Measurements from ENCODE around the gene NABP2.

NABP2 gene

DNA sequence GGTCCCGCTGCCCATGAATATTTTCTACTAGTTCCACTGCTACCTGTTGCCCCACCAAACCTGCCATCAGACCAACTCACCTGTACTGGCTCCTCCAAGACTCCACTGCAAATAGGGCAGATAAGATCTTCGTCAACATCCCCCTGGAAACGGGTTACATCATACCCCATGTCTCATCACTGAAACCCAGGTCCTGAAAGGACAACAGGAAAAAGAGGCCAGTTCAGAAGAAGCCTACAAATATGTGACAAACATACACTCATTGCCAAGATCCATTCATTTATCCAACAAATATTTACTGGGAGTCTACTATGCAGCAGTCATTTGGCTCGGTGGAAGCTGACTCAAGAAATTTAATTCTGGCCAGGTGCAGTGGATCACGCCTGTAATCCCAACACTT, 10.3 kb upstream of the NABP2 start:
- no peak for DNase-seq (ENCODE audit: low read depth in 2 of 2)

DNA sequence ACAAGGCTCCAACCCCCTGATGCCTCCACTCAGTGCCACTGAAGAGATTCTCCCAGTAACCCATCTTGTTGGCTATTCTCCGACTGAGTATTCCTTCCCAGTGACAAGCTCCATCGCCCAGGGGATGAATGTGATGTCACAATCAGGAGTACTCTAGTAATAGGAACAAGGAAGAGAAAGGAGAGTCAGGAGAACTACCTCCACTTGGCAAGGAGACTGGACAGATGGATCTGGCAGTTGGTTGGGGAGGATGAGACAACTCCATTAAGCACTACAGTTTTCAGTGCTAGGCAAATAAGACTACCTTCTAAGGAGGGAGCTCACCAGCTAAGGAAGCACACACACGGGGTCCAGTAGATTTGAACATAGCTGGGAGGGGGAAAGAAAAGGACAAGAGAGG, 7.7 kb upstream of the NABP2 start:
- DNase-seq (ENCODE audit: low read depth in 2 of 2): no peak

DNA sequence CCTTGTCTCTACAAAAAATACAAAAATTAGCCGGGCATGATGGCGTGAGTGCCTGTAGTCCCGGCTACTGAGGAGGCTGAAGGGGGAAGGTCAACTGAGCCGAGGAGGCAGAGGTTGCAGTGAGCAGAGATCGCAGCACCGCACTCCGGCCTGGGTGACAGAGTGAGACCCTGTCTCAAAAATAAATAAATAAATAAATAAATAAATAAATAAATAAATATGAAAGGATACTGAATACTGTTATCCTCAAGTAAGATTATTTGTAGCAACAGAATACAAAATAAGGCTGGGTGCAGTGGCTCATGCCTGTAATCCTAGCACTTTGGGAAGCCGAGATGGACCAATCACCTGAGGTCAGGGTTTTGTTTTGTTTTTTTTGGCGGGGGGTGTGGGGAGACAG, 4.3 kb upstream of the NABP2 start:
- DNase-seq (ENCODE audit: low read depth in 2 of 2): no peak

DNA sequence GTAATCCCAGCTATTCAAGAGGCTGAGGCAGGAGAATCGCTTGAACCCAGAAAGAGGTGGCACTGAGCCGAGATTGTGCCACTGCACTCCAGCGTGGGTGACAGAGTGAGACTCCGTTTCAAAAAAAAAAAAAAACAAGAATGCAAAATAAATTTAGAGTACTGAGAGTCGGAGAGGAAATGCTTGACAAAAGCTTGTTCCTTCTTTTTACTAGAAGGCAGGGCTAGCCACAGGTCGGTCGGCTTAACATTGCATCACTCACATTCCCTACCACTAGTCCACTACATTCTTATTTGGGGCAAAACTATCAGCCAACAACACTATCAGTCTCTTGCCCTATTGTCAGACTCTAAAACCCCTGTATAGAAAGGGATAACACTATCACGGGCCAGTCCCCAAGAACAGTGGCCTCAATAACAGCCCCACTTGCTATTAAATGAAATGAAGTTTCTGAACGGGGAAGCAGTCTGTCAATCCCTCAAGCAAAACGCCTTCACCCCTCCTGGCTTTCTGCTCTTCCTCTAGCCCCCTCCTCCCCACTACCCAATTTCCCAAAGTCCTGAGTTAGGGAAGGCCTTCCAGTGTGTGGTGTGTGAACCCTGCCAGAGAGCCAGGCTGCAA, 3.4 kb upstream of the NABP2 start:
- DNase-seq (ENCODE audit: low read depth in 2 of 2): no peak

DNA sequence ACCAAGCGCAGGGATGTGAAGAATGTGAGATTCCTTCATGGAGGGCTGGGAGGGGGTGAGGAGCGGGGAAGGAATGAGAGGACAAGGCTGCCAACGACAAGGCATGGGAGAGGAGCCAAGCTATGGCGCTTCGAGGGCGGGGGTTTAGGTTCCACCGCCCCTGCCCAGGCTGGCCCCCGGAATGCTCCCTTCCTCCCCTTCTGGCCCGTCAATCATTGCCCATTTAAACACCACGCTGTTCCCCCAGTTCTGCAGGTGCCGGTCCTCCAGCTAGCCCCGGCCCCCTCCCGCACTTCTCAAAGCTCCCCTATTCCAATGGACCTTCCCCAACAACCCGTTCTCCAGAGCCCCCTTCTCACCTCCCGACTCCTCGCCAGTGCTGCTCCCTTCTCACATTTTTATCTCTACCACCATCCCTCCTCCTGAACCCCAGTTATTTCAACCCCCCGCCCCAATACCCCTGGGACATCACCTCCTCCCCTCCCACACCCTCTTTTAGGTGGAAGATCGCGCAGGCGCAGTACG, 2.8 kb upstream of the NABP2 start:
- no peak for DNase-seq (ENCODE audit: low read depth in 2 of 2)

DNA sequence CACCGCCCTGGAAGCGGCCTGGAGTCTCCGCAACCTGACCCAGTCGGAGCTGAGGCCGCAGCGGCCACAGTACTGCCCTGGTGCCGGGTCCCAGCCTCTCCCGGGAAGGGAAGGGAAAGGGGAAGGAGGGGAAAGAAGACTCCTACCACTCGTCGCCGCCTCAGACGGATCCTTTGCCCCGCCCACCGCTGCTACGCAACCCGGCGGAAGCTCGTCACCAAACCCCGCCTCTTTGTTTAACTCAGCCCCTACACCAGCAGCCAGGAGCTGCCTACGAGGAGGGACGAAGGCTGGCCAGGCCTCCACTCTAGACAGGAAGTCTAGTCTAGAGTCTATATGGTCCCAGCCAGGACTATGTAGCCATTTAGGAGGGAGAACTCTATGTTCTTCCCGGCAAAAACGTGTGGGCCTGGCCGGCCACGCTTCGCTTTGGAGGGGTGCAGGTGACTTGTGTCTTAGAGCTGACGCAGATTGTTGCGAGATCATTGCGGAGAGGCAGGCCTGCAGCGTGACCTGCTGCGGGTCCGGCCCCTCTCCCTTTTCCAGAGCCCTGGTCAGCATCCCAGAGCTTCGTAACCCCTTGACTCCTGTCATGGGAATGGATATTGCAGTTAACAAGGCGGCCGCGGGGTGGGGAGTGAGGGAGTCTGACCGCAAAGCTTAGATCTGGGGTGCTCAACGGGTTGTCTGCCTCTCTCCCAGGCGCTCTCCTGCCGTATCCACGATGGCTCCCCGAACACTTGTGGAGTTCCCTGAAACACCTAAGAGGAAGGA, 2.2 kb upstream of the NABP2 start, which contains the start of gene RNF41:
RNF41 (minus strand) TSS at position 166 of the 774 bp plus-strand sequence. CDS start 7,875 bp downstream, outside the sequence.
- DNase-seq (ENCODE audit: low read depth in 2 of 2): peak; percentile 87 to 88

DNA sequence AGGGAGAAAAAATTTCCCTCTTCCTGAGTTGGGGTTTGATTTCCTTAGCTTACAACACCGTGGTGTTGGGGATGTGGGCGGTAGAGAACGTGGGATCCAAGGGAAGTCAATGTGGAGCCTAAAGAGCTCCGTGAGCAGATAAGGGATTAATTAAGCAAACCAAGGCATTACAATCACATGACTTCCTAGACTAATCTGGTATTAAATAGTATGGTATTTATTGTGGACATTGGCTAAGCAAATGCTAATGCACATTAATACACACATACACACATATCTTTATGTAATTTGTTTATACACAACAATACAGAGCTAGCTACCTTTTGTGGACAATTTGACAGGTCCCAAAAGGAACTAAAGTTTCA, 1.6 kb upstream of the NABP2 start:
- DNase-seq (ENCODE audit: low read depth in 2 of 2): no peak

DNA sequence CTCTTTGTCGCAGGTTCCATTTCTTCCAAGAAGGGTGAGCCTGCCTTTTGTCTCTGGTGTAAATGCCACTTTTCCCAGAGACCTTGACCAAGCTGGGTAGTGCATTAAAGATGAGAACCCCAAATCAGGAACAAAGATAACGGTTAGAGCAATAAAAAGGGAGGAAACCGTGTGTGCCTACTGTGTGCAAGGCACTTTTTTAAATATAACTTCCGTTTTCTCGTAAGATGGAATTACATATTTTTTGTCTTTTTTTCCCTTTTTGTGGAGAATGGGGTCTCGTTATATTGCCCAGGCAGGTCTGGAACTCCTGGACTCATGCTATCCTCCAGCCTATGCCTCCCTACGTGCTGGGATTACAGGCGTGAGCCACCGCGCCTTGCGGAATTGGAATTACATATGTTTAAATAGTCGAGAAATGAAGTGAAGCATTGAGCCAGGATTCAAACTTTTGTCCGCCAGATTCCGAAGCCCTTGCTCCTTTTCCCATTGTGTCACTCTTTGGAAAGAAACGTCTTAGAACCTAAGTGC, 506 bp upstream of the NABP2 start:
- no peak for DNase-seq (ENCODE audit: low read depth in 2 of 2)

DNA sequence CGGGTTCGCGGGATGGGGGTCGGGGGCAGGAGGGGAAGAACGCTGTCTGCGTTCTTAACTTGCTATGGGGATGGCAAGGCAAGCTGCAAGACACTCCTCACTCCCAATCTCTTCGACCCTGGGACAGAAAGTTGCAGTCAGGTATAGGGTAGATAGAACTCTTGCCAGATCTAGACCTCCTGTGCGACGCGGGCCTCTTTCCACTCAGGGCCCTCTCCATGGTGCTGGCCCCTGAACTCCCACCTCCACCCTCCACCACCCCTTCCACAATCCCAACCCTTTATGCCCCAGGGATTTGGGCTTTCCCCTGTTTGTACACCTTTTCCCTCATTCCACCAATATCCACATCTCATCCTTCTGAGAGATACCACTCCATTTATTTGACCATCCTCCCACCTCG, 812 bp downstream of the NABP2 start:
- no peak for DNase-seq (ENCODE audit: low read depth in 2 of 2)

DNA sequence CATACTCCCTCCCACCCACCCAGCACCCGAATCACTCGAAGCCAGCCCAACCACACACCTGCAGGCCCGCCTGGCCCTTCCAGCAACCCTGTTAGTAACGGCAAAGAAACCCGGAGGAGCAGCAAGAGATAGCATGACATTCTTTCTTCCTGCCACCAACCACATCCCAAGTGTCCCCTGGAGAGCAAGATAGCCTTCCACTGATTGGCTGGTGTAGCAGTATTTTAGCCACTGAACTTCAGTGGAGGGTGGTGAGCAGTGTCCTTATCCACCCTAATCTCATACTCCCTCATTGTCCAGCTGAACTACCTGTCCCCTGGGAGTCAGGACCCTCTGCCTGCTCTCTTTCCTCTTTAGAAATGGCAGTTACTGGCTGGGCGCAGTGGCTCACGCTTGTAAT, 4.9 kb downstream of the NABP2 start:
- DNase-seq (ENCODE audit: low read depth in 2 of 2): no peak

DNA sequence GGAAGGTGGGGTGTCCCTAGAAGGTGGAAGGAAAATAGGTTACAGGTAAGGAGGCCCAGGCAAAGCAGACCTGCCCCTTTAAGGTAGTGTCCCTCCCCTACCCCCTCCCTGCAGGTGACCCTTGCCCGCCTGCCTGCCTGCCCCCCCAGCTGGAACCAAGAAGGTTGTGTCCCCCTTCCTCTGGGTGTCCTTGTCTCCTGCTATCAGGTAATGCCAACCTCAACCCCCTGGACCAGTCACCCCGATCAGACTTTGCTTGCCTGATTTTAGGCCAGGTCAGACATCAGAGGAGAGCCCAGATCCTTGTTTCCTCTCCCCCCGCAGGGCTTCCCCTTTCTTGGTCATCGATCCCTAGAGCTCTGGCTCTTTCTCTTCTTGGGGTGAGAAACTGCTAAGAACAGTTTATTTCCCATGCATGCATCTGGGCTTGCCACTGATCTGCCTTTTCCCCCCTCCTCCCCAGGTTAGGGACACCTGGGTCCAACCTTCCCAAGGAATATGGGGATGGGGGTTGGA, 5.8 kb downstream of the NABP2 start, which contains the start of gene SLC39A5:
SLC39A5 (plus strand) TSS at position 136 of the 516 bp plus-strand sequence. CDS start 1,224 bp downstream, outside the sequence.
- DNase-seq (ENCODE audit: low read depth in 2 of 2): no peak

DNA sequence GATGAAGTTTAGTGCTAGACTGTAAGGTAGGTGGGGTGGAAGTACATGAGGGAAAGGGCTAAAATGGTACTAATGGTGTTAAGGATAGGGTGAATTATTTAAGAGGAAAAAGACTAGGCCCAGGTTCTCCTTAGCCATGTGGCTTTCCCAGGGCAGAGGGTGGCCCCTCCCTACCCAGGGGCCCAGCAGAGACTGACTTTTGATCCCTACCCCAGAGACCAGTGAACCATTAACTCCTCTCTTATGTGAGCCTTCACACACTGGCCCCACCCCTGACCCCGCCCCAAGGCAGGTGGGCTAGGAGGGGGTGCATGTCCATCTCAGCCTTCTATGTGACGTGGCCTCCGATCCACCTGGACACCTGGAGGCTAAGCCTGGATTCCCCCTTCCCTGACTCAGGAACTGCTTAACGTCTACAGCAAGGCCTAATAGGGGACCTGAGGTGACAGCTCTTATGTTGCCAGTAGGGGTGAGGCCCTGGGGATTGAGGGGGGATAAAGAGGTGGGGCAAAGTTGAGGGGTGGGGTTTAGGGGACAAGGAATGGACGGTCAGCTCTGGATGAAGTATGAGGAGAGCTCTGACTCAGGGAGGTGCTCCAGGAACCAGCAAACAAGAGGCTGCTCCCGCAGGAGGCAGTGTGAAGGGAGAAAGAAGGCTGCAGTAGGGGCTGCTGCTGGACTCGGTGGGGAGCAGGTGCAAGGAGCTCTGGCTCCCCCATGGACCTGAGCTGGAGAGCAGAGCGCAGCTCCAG, 6.5 kb downstream of the NABP2 start:
- no peak for DNase-seq (ENCODE audit: low read depth in 2 of 2)

DNA sequence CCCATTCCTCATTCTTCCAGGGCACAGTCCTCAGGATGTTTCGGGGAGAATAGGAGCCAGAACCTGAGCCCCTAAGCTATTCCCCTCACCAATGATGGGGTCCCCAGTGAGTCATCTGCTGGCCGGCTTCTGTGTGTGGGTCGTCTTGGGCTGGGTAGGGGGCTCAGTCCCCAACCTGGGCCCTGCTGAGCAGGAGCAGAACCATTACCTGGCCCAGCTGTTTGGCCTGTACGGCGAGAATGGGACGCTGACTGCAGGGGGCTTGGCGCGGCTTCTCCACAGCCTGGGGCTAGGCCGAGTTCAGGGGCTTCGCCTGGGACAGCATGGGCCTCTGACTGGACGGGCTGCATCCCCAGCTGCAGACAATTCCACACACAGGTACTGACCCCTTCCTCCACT, 7.0 kb downstream of the NABP2 start:
- no peak for DNase-seq (ENCODE audit: low read depth in 2 of 2)

DNA sequence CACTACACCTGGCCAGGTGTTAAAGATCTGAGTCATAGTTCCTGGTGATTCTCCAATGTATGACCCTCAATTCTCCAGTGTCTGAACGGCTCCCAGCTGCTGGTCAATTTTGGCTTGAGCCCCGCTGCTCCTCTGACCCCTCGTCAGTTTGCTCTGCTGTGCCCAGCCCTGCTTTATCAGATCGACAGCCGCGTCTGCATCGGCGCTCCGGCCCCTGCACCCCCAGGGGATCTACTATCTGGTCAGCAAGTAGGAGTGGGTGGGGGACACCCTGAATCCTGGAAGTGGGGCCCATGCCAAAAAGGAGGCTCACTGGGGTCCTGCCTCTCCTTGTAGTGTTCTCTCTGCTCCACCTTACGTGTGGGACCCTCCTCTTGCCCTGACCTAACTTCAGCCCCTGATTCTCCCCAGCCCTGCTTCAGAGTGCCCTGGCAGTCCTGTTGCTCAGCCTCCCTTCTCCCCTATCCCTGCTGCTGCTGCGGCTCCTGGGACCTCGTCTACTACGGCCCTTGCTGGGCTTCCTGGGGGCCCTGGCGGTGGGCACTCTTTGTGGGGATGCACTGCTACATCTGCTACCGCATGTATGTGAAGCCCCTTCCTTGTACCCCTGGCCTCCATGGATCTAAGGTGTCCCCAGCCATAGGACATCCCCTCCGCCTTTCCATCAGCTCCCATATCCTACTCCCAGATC, 10.7 kb downstream of the NABP2 start:
- no peak for DNase-seq (ENCODE audit: low read depth in 2 of 2)

DNA sequence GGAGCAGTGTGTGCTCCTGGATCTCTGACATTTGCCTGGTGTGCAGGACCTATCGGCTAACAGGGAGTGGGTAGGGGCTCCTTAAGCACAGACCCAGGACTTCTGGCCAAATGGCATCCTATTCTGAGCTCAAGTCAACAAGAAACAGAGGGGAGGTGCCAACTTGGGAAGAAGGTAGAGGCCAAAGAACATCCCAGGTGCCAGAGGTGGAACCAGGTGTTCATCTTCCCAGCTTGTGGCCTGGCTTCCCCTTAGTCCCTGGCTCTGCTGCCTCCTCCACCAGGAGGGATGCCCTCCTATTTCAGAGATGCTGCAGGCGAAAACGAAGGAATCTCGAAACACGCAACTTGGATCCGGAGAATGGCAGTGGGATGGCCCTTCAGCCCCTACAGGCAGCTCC, 11.9 kb downstream of the NABP2 start:
- no peak for DNase-seq (ENCODE audit: low read depth in 2 of 2)

DNA sequence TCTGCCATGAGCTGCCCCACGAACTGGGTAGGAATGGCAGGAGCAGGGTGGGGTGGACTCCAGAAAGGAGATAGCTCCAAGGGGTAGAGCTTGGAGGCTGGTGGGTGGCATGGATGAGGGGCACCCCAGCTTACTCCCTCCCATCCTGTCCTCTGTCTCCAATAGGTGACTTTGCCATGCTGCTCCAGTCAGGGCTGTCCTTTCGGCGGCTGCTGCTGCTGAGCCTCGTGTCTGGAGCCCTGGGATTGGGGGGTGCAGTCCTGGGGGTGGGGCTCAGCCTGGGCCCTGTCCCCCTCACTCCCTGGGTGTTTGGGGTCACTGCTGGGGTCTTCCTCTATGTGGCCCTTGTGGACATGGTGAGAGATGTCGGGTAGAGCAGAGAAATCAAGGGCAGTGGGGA, 12.8 kb downstream of the NABP2 start:
- no peak for DNase-seq (ENCODE audit: low read depth in 2 of 2)

DNA sequence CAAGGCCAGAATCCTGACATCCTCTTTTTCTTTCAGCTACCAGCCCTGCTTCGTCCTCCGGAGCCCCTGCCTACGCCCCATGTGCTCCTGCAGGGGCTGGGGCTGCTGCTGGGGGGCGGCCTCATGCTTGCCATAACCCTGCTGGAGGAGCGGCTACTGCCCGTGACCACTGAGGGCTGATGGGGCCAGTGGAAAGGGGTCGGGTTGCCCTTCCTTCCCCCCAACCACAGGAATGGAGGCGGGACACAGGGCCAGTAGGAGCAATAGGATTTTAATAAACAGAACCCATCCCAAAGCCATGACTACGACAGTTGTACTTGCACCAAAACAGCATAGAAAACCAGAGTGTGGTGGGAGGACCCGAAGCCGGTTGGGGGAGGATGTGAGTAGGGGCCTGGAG, 13.4 kb downstream of the NABP2 start:
- DNase-seq (ENCODE audit: low read depth in 2 of 2): no peak

DNA sequence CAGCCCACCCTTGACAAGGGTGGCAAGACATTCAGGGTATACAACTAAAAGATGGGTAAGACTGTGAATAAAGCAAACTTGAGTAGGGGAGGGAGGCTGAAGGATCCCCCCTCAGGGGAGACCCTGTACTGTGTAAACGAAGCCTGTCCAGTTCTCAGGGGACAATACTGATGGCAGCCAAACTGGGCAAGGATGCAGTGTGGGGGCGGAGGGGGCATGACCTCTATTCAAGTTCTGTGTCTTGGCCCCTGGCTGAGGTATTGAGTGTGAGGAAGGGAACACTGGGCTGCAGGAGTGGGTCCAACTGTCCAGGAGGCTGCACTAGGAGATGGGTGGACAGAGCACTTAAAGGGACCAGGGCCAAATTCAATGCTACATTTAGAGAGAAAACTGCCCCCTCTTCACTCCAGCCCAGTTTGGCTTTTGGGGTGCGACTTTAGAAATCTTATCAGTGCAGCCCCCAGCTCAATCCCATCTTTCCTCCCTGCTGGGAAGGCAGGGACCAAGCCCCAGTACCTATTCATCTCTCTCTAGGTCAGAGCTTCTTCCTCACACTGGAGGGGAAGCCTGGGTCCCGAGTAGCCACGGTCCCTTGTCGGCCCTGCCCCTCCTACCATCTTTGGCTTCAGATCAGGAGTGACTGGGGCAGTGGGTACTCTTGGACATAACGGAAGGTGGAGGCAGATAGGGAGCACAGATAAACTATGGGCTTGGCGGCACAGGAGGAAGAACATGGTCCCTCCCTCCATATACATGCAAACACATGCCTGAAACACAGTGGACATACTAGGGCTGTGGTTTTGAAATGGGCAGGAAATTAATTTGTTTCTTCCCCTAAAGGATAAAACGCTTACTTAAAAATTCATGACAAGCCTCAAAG, 17.5 kb downstream of the NABP2 start:
- DNase-seq (ENCODE audit: low read depth in 2 of 2): no peak

DNA sequence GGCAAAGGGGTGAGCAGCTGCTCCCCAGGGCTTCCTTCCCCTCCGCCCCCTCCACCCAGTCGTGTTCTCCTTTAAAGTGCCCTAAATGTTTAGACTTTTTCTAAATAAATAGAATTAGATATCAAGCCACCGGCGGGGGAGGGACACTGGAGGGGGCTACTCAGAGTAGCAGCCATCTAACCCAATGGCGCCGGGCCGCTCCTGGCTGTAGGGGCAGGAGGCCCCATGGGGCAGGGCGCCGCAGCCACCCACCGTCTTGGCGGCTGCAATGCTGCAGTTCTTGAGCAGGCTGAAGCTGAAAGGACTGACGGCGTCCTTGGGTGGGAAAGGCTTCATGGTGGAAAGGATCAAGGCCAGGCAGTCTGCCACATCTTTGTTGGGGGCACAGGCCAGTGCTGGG, 18.8 kb downstream of the NABP2 start:
- no peak for DNase-seq (ENCODE audit: low read depth in 2 of 2)

DNA sequence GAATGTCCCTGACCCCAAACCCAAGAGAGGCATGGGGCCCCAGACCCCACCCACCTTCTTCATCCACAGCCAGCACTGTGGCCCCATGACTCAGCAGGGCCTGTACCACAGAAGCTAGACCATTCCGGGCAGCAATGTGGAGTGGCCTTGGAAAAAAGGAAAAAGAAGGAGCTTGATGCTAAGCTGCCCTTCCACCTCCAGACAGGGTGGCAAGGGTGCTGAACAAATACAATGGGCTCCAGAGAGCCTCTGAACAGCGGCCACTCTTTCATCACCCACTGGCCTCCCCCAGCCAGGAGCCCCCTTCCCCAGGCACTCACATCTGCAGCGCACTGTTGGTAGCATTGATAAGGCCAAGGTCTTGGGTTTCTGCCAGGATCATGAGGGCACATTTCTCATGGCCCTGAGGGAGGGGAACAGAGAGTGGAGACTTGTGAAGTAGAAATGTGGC, 19.6 kb downstream of the NABP2 start:
- no peak for DNase-seq (ENCODE audit: low read depth in 2 of 2)
